ENCODE measurements around the gene NDUFV2.
"Not testable (repeated sequence)": the region's sequence is repeated elsewhere in the genome, so short reads cannot be mapped to it uniquely, and the experiment has no call there.

The NDUFV2 gene

GRCh38 chr18:9088252-9088651 is 14.2 kb upstream of the NDUFV2 start:
- no peak overlapping the region for H3K27ac ChIP-seq (ENCODE audit: insufficient read depth, low read depth, low read length, poor library complexity, severe bottlenecking)
- H3K9me3 ChIP-seq (ENCODE audit: control insufficient read depth, low read length) = no peaks in the 10 kb centered on the region
- no peaks in the 10 kb centered on the region for H3K27me3 ChIP-seq (ENCODE audit: control insufficient read depth, insufficient read depth, low read length, poor library complexity, severe bottlenecking)
- no peak overlapping the region for H3K4me3 ChIP-seq (ENCODE audit: insufficient read depth, low read depth, low read length)
- H3K36me3 ChIP-seq (ENCODE audit: control insufficient read depth, insufficient read depth, low read length) = no peaks in the 10 kb centered on the region
- WGBS, 2 experiments = 94 to 96% methylated on average over 5 of the region's 5 CpGs
- H3K4me1 ChIP-seq (ENCODE audit: control insufficient read depth, insufficient read depth, low read length) = no peaks in the 10 kb centered on the region

- WGBS, 2 experiments = 97 to 100% methylated on average over 2 of the region's 2 CpGs
- not testable (repeated sequence) for H3K27ac ChIP-seq (ENCODE audit: insufficient read depth, low read depth, low read length, poor library complexity, severe bottlenecking); H3K4me1 ChIP-seq (ENCODE audit: control insufficient read depth, insufficient read depth, low read length); H3K36me3 ChIP-seq (ENCODE audit: control insufficient read depth, insufficient read depth, low read length); H3K9me3 ChIP-seq (ENCODE audit: control insufficient read depth, low read length); H3K27me3 ChIP-seq (ENCODE audit: control insufficient read depth, insufficient read depth, low read length, poor library complexity, severe bottlenecking); H3K4me3 ChIP-seq (ENCODE audit: insufficient read depth, low read depth, low read length)
Measured at GRCh38 chr18:9088727-9089126, 13.8 kb upstream of the NDUFV2 start.

GRCh38 chr18:9090578-9090977 is 11.9 kb upstream of the NDUFV2 start:
- WGBS, 2 experiments = 91 to 92% methylated on average over 5 of the region's 5 CpGs
- H3K9me3 ChIP-seq (ENCODE audit: control insufficient read depth, low read length) = no peaks in the 10 kb centered on the region
- H3K4me3 ChIP-seq (ENCODE audit: insufficient read depth, low read depth, low read length) = no peak overlapping the region
- no peaks in the 10 kb centered on the region for H3K27me3 ChIP-seq (ENCODE audit: control insufficient read depth, insufficient read depth, low read length, poor library complexity, severe bottlenecking)
- H3K36me3 ChIP-seq (ENCODE audit: control insufficient read depth, insufficient read depth, low read length) = no peaks in the 10 kb centered on the region
- no peaks in the 10 kb centered on the region for H3K4me1 ChIP-seq (ENCODE audit: control insufficient read depth, insufficient read depth, low read length)
- H3K27ac ChIP-seq (ENCODE audit: insufficient read depth, low read depth, low read length, poor library complexity, severe bottlenecking) = no peak overlapping the region

- Histone ChIP-seq H3K27me3 (ENCODE audit: control insufficient read depth, insufficient read depth, low read length, poor library complexity, severe bottlenecking) (no peaks in the 10 kb centered on the region), H3K36me3 (ENCODE audit: control insufficient read depth, insufficient read depth, low read length) (no peaks in the 10 kb centered on the region), H3K4me3 (ENCODE audit: insufficient read depth, low read depth, low read length) (no peak overlapping the region), H3K4me1 (ENCODE audit: control insufficient read depth, insufficient read depth, low read length) (no peaks in the 10 kb centered on the region), H3K27ac (ENCODE audit: insufficient read depth, low read depth, low read length, poor library complexity, severe bottlenecking) (no peak overlapping the region), H3K9me3 (ENCODE audit: control insufficient read depth, low read length) (no peaks in the 10 kb centered on the region)
- WGBS, 2 experiments = 93 to 94% methylated on average over 2 to 4 of the region's 4 CpGs
Measured at GRCh38 chr18:9091066-9091476, 11.4 kb upstream of the NDUFV2 start.

GRCh38 chr18:9092665-9093064 is 9.8 kb upstream of the NDUFV2 start:
- Histone ChIP-seq H3K27ac (ENCODE audit: insufficient read depth, low read depth, low read length, poor library complexity, severe bottlenecking) (no peak overlapping the region), H3K9me3 (ENCODE audit: control insufficient read depth, low read length) (no peaks in the 10 kb centered on the region), H3K27me3 (ENCODE audit: control insufficient read depth, insufficient read depth, low read length, poor library complexity, severe bottlenecking) (no peaks in the 10 kb centered on the region), H3K36me3 (ENCODE audit: control insufficient read depth, insufficient read depth, low read length) (no peaks in the 10 kb centered on the region), H3K4me1 (ENCODE audit: control insufficient read depth, insufficient read depth, low read length) (no peaks in the 10 kb centered on the region), H3K4me3 (ENCODE audit: insufficient read depth, low read depth, low read length) (no peak overlapping the region)
- WGBS, 2 experiments = 93 to 96% methylated on average over 2 of the region's 2 CpGs

- H3K27me3 ChIP-seq (ENCODE audit: control insufficient read depth, insufficient read depth, low read length, poor library complexity, severe bottlenecking); H3K4me1 ChIP-seq (ENCODE audit: control insufficient read depth, insufficient read depth, low read length); H3K9me3 ChIP-seq (ENCODE audit: control insufficient read depth, low read length); H3K4me3 ChIP-seq (ENCODE audit: insufficient read depth, low read depth, low read length); H3K36me3 ChIP-seq (ENCODE audit: control insufficient read depth, insufficient read depth, low read length); H3K27ac ChIP-seq (ENCODE audit: insufficient read depth, low read depth, low read length, poor library complexity, severe bottlenecking): not testable (repeated sequence)
- 90 to 100% methylated on average over 2 to 3 of the region's 3 CpGs for WGBS, 2 experiments
Measured at GRCh38 chr18:9093109-9093508, 9.4 kb upstream of the NDUFV2 start.

GRCh38 chr18:9094307-9095226 is 7.9 kb upstream of the NDUFV2 start:
- no peak overlapping the region for H3K4me3 ChIP-seq (ENCODE audit: insufficient read depth, low read depth, low read length)
- no peaks in the 10 kb centered on the region for H3K4me1 ChIP-seq (ENCODE audit: control insufficient read depth, insufficient read depth, low read length)
- H3K27ac ChIP-seq (ENCODE audit: insufficient read depth, low read depth, low read length, poor library complexity, severe bottlenecking) = no peak overlapping the region
- H3K9me3 ChIP-seq (ENCODE audit: control insufficient read depth, low read length) = no peaks in the 10 kb centered on the region
- no peaks in the 10 kb centered on the region for H3K36me3 ChIP-seq (ENCODE audit: control insufficient read depth, insufficient read depth, low read length)
- no peaks in the 10 kb centered on the region for H3K27me3 ChIP-seq (ENCODE audit: control insufficient read depth, insufficient read depth, low read length, poor library complexity, severe bottlenecking)
- 94 to 95% methylated on average over 6 of the region's 7 CpGs for WGBS, 2 experiments

GRCh38 chr18:9095297-9096006 is 7.0 kb upstream of the NDUFV2 start:
- Histone ChIP-seq H3K27ac (ENCODE audit: insufficient read depth, low read depth, low read length, poor library complexity, severe bottlenecking) (no peak overlapping the region), H3K27me3 (ENCODE audit: control insufficient read depth, insufficient read depth, low read length, poor library complexity, severe bottlenecking) (no peaks in the 10 kb centered on the region), H3K4me3 (ENCODE audit: insufficient read depth, low read depth, low read length) (no peak overlapping the region), H3K36me3 (ENCODE audit: control insufficient read depth, insufficient read depth, low read length) (no peaks in the 10 kb centered on the region), H3K4me1 (ENCODE audit: control insufficient read depth, insufficient read depth, low read length) (no peaks in the 10 kb centered on the region), H3K9me3 (ENCODE audit: control insufficient read depth, low read length) (no peaks in the 10 kb centered on the region)
- 87 to 92% methylated on average over 8 to 9 of the region's 9 CpGs for WGBS, 2 experiments

- 91 to 100% methylated on average over 1 to 2 of the region's 3 CpGs for WGBS, 2 experiments
- H3K9me3 ChIP-seq (ENCODE audit: control insufficient read depth, low read length) = no peaks in the 10 kb centered on the region
- no peaks in the 10 kb centered on the region for H3K27me3 ChIP-seq (ENCODE audit: control insufficient read depth, insufficient read depth, low read length, poor library complexity, severe bottlenecking)
- no peaks in the 10 kb centered on the region for H3K4me1 ChIP-seq (ENCODE audit: control insufficient read depth, insufficient read depth, low read length)
- H3K27ac ChIP-seq (ENCODE audit: insufficient read depth, low read depth, low read length, poor library complexity, severe bottlenecking) = no peak overlapping the region
- no peaks in the 10 kb centered on the region for H3K36me3 ChIP-seq (ENCODE audit: control insufficient read depth, insufficient read depth, low read length)
- H3K4me3 ChIP-seq (ENCODE audit: insufficient read depth, low read depth, low read length) = no peak overlapping the region
Measured at GRCh38 chr18:9096007-9096371, 6.5 kb upstream of the NDUFV2 start.

GRCh38 chr18:9096685-9097084 is 5.8 kb upstream of the NDUFV2 start:
- H3K9me3 ChIP-seq (ENCODE audit: control insufficient read depth, low read length) = no peaks in the 10 kb centered on the region
- WGBS, 2 experiments = 85 to 95% methylated on average over 2 of the region's 2 CpGs
- peaks cover 2% of the 10 kb centered on the region for H3K4me1 ChIP-seq (ENCODE audit: control insufficient read depth, insufficient read depth, low read length)
- no peak overlapping the region for H3K4me3 ChIP-seq (ENCODE audit: insufficient read depth, low read depth, low read length)
- no peak overlapping the region for H3K27ac ChIP-seq (ENCODE audit: insufficient read depth, low read depth, low read length, poor library complexity, severe bottlenecking)
- no peaks in the 10 kb centered on the region for H3K27me3 ChIP-seq (ENCODE audit: control insufficient read depth, insufficient read depth, low read length, poor library complexity, severe bottlenecking)
- no peaks in the 10 kb centered on the region for H3K36me3 ChIP-seq (ENCODE audit: control insufficient read depth, insufficient read depth, low read length)

All from ectodermal cell (in vitro differentiated cells).